Choroid plexus epithelial cell (primary cell): ENCODE results near the gene CACNA1H.

ENCODE experiments used
- DNase-seq: peaks from one replicate; pipeline ENCODE4 v3.0.0-alpha.2; 2010; ENCODE audit warnings: low read depth
- H3K4me3 ChIP-seq: 2 replicates; pipeline ENCODE4 v1.5.1; 2011; ENCODE audit warnings: low read depth, mild to moderate bottlenecking, control low read depth, low read length, moderate library complexity
- CTCF ChIP-seq: conservative IDR thresholded peaks from 2 replicates; pipeline ENCODE4 v1.5.1; 2011; ENCODE audit warnings: low read depth, mild to moderate bottlenecking, control low read depth, inconsistent platforms, low read length, moderate library complexity

CACNA1H gene

GRCh38 chr16:1258225-1258600 is 105.3 kb downstream of the CACNA1H start:
- no peak overlapping the region for H3K4me3 ChIP-seq
- DNase-seq = no peak
- TF ChIP-seq CTCF = no peak

GRCh38 chr16:1258906-1259759 is 106.2 kb downstream of the CACNA1H start:
- TF ChIP-seq CTCF = no peak
- DNase-seq = no peak
- no peak overlapping the region for H3K4me3 ChIP-seq

GRCh38 chr16:1259760-1260068 is 106.8 kb downstream of the CACNA1H start:
- no peak for DNase-seq
- TF ChIP-seq CTCF = no peak
- H3K4me3 ChIP-seq = no peak overlapping the region

GRCh38 chr16:1260101-1260680 is 107.3 kb downstream of the CACNA1H start:
- H3K4me3 ChIP-seq = no peak overlapping the region
- no peak for TF ChIP-seq CTCF

GRCh38 chr16:1261131-1261892 is 108.4 kb downstream of the CACNA1H start:
- no peak for TF ChIP-seq CTCF
- no peak for DNase-seq
- no peak overlapping the region for H3K4me3 ChIP-seq

More at GRCh38 chr16:1260101-1260680, 107.3 kb downstream of the CACNA1H start:
- DNase-seq = no peak

- H3K4me3 ChIP-seq = no peak overlapping the region
- no peak for TF ChIP-seq CTCF
- DNase-seq = no peak
Measured at GRCh38 chr16:1262210-1262845, 109.4 kb downstream of the CACNA1H start.
